ENCODE measurements around the gene RALGAPA1.

RALGAPA1 gene

DNA sequence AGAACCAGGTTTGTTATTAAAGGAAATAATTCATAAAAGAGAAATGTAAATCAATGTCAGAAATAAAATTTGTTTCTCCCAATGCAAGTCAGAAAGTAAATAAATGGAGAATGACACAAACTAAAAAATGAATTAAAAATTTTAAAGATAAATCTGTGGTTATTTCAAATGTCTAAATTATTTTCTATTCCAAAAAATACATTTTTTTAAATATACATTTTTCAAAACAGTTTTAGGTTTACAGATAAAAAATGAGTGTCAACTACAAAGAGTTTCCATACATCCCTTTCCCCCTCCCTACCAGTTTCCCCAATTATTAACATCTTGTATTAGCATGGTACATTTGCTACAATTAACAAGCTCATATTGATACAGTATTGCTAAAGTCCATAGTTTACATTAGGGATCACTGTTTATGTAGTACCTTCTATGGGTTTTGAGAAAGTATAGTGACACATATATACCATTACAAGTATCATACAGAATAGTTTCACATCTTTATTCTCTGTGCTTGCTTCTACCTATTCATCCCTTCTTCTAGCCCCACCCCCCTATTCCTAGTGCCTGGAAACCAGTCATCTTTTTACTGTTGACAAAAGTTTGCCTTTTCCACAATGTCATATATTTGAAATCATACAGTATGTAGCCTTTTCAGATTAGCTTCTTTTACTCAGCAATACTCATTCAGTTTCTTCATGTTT is 104.2 kb downstream of the RALGAPA1 start:
- TF ChIP-seq, protein P1, sequence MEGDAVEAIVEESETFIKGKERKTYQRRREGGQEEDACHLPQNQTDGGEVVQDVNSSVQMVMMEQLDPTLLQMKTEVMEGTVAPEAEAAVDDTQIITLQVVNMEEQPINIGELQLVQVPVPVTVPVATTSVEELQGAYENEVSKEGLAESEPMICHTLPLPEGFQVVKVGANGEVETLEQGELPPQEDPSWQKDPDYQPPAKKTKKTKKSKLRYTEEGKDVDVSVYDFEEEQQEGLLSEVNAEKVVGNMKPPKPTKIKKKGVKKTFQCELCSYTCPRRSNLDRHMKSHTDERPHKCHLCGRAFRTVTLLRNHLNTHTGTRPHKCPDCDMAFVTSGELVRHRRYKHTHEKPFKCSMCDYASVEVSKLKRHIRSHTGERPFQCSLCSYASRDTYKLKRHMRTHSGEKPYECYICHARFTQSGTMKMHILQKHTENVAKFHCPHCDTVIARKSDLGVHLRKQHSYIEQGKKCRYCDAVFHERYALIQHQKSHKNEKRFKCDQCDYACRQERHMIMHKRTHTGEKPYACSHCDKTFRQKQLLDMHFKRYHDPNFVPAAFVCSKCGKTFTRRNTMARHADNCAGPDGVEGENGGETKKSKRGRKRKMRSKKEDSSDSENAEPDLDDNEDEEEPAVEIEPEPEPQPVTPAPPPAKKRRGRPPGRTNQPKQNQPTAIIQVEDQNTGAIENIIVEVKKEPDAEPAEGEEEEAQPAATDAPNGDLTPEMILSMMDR (IDR thresholded peaks at IDR 0.05; ENCODE audit: low read depth, low read length) = no peak
- no peak for TF ChIP-seq POLR2A (IDR thresholded peaks at IDR 0.05; ENCODE audit: extremely low read depth, insufficient read length)
- TF ChIP-seq, protein P2, sequence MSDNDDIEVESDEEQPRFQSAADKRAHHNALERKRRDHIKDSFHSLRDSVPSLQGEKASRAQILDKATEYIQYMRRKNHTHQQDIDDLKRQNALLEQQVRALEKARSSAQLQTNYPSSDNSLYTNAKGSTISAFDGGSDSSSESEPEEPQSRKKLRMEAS (IDR thresholded peaks at IDR 0.05; ENCODE audit: low read depth, low read length) = no peak
- TF ChIP-seq MYC (IDR thresholded peaks at IDR 0.05; ENCODE audit: low read depth, low read length) = no peak
- DNase-seq (ENCODE audit: low read depth) = no peak

DNA sequence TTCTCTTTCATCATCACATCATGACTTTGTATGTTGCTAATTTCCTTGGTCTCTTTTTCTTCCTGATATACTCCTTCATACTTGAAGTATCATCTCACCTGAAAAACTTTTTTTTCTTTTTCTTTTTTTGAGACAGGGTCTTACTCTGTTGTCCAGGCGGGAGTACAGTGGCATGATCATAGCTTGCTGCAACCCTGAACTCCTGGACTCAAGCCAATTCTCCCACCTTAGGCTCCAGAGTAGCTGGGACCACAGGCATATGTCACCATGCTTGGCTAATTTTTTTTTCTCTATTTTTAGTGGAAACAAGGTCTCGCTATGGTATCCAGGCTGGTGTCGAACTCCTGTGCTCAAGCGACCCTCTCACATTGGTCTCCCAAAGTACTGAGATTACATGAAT is 107.6 kb downstream of the RALGAPA1 start:
- TF ChIP-seq, protein P1 (IDR thresholded peaks at IDR 0.05; ENCODE audit: low read depth, low read length) = no peak
- TF ChIP-seq POLR2A (IDR thresholded peaks at IDR 0.05; ENCODE audit: extremely low read depth, insufficient read length) (no peak), MYC (IDR thresholded peaks at IDR 0.05; ENCODE audit: low read depth, low read length) (no peak)
- TF ChIP-seq, protein P2 (IDR thresholded peaks at IDR 0.05; ENCODE audit: low read depth, low read length) = no peak
- no peak for DNase-seq (ENCODE audit: low read depth)
- H3K4me3 ChIP-seq (ENCODE audit: low read depth, low read length) = no peak overlapping the region

More for the DNA sequence above, 104.2 kb downstream of the RALGAPA1 start:
- no peak overlapping the region for H3K4me3 ChIP-seq (ENCODE audit: low read depth, low read length)

DNA sequence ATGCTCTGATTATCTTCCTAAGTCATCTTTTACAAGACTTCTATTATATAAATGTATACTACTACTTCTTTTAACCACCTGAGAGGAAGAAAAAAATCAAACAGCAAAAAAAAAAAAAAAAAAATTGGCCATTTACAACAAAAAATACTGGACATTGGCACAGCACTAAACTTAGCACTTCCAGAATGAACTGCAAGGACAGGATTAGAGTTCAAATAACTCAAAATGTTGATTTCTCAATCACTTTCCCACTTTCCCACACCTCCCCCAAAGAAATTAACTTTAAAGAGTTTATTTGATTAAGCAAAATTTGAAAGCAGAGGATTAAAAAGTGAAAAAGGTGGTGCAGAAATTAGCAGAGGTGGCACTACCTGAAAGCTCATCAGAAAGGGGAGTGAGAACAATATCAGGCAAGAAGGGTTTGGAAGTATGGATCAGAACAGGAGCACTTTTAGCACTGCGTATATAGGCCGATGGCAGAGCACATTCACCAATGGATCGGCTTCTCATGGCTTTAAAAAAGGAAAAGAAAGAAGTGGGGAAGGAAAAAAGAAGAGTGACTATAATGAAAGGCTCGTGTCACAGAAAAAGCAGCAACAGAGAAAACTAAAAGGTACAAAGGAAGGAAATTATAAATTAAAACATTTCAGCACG is 109.2 kb downstream of the RALGAPA1 start:
- no peak overlapping the region for H3K4me3 ChIP-seq (ENCODE audit: low read depth, low read length)
- TF ChIP-seq, protein P1 (IDR thresholded peaks at IDR 0.05; ENCODE audit: low read depth, low read length) = no peak
- TF ChIP-seq MYC (IDR thresholded peaks at IDR 0.05; ENCODE audit: low read depth, low read length) (no peak), POLR2A (IDR thresholded peaks at IDR 0.05; ENCODE audit: extremely low read depth, insufficient read length) (no peak)
- TF ChIP-seq, protein P2 (IDR thresholded peaks at IDR 0.05; ENCODE audit: low read depth, low read length) = no peak
- DNase-seq (ENCODE audit: low read depth) = no peak

DNA sequence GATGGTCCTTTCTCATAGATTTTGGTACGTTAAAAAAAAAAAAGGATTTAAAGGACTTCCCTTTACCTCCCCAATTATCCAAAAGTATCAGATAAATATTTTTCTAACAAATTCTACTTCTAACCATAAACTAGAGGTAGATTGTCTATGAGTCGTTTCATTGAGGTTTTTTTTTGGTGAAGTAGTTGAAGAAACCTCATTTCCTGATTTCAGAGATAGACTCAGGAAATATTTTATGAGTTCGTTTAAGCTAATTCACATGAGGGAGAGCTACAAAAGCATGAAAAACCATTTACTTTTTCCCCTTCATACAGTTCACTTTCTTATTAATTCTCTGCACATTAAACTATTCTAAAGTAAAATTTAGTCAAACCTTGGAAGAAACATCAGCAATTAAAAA is 112.5 kb downstream of the RALGAPA1 start:
- no peak for TF ChIP-seq MYC (IDR thresholded peaks at IDR 0.05; ENCODE audit: low read depth, low read length)
- no peak for TF ChIP-seq POLR2A (IDR thresholded peaks at IDR 0.05; ENCODE audit: extremely low read depth, insufficient read length)
- TF ChIP-seq, protein P1 (IDR thresholded peaks at IDR 0.05; ENCODE audit: low read depth, low read length) = no peak
- TF ChIP-seq, protein P2 (IDR thresholded peaks at IDR 0.05; ENCODE audit: low read depth, low read length) = no peak
- peak; percentile 3 for DNase-seq (ENCODE audit: low read depth)
- H3K4me3 ChIP-seq (ENCODE audit: low read depth, low read length) = no peak overlapping the region

DNA sequence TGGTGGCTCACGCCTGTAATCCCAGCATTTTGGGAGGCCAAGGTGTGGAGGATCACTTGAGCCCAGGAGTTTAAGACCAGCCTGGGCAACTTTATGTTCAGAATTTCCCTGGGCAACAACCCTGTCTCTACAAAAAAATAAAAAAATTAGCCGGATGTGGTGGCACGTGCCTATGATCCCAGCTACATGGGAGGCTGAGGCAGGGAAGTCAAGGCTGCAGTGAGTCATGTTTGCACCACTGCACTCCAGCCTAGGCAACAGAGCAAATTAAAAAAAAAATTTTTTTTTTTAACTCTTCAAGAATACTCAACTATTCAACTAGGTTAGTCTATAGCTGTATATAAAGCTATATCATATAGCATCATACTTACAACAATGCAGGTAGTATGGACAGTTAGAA is 113.0 kb downstream of the RALGAPA1 start:
- no peak for DNase-seq (ENCODE audit: low read depth)
- no peak for TF ChIP-seq POLR2A (IDR thresholded peaks at IDR 0.05; ENCODE audit: extremely low read depth, insufficient read length)
- TF ChIP-seq, protein P1 (IDR thresholded peaks at IDR 0.05; ENCODE audit: low read depth, low read length) = no peak
- no peak for TF ChIP-seq MYC (IDR thresholded peaks at IDR 0.05; ENCODE audit: low read depth, low read length)
- no peak overlapping the region for H3K4me3 ChIP-seq (ENCODE audit: low read depth, low read length)

All from NB4 (cell line).